Measurements from ENCODE around the gene KLHL33.

DNA sequence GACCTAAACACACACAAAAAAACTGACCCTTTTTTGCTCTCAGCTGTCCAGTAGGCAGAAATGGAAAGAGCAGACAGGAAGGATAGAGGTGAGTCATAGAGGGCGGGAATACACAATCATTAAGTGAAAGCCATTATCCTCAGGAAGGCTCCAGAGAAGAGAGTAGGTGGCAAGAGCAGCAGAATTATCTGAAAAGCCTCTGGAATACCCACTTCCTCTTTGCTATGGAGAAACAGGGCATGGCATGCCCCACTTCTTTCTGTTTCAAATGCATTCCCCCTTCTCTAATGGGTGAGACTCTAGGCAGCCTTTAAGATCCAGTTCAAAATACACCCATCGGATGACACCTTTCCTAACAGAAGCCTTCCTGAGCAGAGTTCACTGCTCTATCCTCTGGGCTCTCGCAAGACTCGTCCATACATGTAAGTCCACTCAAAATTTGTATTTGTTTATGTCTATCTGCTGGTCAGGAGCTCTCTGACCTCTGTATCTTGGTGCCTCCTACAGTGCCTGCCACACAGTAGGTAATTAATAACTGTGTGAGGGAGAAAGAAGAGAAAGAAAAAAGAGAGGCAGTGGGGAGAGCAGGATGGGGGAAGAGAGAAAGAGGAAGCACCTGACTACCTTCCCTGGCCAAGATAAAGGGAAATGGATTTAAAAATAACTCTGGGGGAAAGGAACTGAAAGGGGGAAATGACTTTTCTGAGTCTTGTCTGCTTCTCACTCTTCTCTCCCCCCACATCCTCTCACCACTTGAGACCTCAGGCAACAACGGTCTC lies 8.5 kb downstream of the KLHL33 start:
- TF ChIP-seq ZNF274 (IDR thresholded peaks at IDR 0.05; ENCODE audit: low read depth, low read length), result no peak
- no peak for TF ChIP-seq YY1 (IDR thresholded peaks at IDR 0.05; ENCODE audit: insufficient read depth, insufficient read length)
